Osteocyte (in vitro differentiated cells): Measurements from ENCODE around the gene CCDC102B. TPM values are rescaled to one million over a fixed set of nuclear protein-coding genes. Genes with fewer than 3 reads are reported as not detected.

Experiments used
- DNase-seq: peaks from one replicate; pipeline ENCODE4 v3.0.0; 2021; ENCODE audit warnings: mixed read lengths; ENCODE audit not compliant: unreplicated experiment; ENCODE audit errors: extremely low spot score
- H3K27ac Mint-ChIP-seq: one replicate; pipeline ENCODE4 v1.8.0; 2021; ENCODE audit warnings: mild to moderate bottlenecking, mixed read lengths; ENCODE audit not compliant: unreplicated experiment
- H3K27me3 Mint-ChIP-seq: one replicate; pipeline ENCODE4 v1.8.0; 2021; ENCODE audit warnings: mixed read lengths; ENCODE audit not compliant: unreplicated experiment
- H3K36me3 Mint-ChIP-seq: one replicate; pipeline ENCODE4 v1.8.0; 2021; ENCODE audit warnings: mixed read lengths; ENCODE audit not compliant: unreplicated experiment
- H3K4me1 Mint-ChIP-seq: one replicate; pipeline ENCODE4 v1.8.0; 2021; ENCODE audit warnings: mixed read lengths; ENCODE audit not compliant: unreplicated experiment
- H3K4me3 Mint-ChIP-seq: one replicate; pipeline ENCODE4 v1.8.0; 2021; ENCODE audit warnings: mild to moderate bottlenecking, moderate library complexity, mixed read lengths; ENCODE audit not compliant: unreplicated experiment
- H3K9me3 Mint-ChIP-seq: one replicate; pipeline ENCODE4 v1.8.0; 2021; ENCODE audit warnings: mixed read lengths; ENCODE audit not compliant: unreplicated experiment
- total RNA-seq: library from RNA; stranded (reverse); gene quantifications from 2 replicates; pipeline ENCODE4 v1.2.1, GENCODE V29; 2021
- TF ChIP-seq, protein P1 (sequence below): fragments of 200-600 bp; sonication (generic); IDR thresholded peaks from 2 replicates; pipeline ENCODE4 v1.5.0; 2021; ENCODE audit warnings: antibody characterized with exemption, mild to moderate bottlenecking, moderate library complexity

Gene CCDC102B
- total RNA-seq, 1 donor from 2014 or later, result 18.9 TPM

DNA sequence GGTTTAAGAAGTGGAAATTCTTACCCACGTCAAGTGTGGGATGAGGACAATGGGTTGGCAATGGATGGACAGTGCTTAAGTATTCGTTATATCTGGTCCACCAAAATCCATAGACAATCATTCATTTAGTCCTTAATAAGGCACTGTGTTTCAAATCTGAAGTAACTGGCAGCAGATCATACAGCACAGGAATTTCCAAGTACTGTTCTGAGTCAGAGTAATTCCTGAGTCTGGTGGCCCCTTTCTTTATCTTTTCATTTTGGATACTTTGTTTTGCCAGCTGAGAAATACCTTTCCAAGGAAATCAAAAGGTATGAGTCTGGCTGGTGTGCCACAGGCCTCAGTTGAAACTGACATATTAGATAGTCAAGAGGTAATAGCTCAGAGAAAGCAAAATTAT is 31.4 kb upstream of the CCDC102B start:
- peaks cover 17% of the 10 kb centered on the region for H3K4me1 Mint-ChIP-seq
- no peak for DNase-seq
- peaks cover 26% of the 10 kb centered on the region for H3K9me3 Mint-ChIP-seq
- peaks cover 3% of the 10 kb centered on the region for H3K36me3 Mint-ChIP-seq
- TF ChIP-seq, protein P1, sequence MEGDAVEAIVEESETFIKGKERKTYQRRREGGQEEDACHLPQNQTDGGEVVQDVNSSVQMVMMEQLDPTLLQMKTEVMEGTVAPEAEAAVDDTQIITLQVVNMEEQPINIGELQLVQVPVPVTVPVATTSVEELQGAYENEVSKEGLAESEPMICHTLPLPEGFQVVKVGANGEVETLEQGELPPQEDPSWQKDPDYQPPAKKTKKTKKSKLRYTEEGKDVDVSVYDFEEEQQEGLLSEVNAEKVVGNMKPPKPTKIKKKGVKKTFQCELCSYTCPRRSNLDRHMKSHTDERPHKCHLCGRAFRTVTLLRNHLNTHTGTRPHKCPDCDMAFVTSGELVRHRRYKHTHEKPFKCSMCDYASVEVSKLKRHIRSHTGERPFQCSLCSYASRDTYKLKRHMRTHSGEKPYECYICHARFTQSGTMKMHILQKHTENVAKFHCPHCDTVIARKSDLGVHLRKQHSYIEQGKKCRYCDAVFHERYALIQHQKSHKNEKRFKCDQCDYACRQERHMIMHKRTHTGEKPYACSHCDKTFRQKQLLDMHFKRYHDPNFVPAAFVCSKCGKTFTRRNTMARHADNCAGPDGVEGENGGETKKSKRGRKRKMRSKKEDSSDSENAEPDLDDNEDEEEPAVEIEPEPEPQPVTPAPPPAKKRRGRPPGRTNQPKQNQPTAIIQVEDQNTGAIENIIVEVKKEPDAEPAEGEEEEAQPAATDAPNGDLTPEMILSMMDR, result no peak
- H3K27ac Mint-ChIP-seq, result no peak overlapping the region
- no peaks in the 10 kb centered on the region for H3K27me3 Mint-ChIP-seq
- no peak overlapping the region for H3K4me3 Mint-ChIP-seq

DNA sequence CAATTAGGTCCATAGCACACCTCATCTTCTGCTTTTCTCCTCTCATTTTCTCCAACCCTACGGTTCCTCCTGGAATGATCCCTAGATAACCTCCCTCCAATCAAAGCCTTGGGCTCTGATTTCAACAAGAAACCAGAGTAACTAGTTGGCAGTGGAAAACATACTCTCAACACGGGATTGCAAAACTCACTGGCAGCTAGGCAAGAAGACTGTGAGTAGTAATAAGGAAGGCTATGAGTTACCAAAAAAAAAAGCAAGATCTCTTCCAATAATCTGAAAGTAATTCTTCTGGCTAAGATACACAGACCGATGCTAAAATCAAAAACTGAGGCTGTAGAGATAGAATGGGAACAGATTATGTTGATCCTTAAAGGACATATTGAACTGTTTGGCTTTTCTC is 28.4 kb upstream of the CCDC102B start:
- Mint-ChIP-seq H3K9me3 (peaks cover 11% of the 10 kb centered on the region), H3K27ac (no peak overlapping the region), H3K27me3 (no peaks in the 10 kb centered on the region), H3K36me3 (no peaks in the 10 kb centered on the region), H3K4me1 (peaks cover 20% of the 10 kb centered on the region), H3K4me3 (no peak overlapping the region)
- DNase-seq, result no peak
- TF ChIP-seq, protein P1, result no peak

DNA sequence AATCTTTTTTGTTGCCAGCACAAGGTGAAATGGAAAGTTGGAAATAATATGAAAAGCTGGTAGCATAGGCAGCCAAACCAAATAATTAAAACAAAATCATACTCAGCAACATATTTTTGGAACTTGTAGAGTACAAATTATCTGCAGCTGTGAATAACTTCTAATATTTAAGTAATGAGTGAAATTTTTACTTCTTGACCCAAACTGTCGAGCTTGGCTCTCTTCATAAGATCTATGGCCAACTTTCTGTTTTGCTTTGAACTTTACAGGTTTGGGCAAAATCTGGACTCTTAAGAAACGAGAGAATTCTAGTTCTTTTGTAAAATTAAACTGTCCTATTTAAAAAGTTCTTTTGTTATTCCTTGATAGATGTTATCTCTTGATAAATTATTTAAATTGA is 25.6 kb upstream of the CCDC102B start:
- H3K27ac Mint-ChIP-seq, result no peak overlapping the region
- no peak for DNase-seq
- no peak overlapping the region for H3K4me3 Mint-ChIP-seq
- no peaks in the 10 kb centered on the region for H3K27me3 Mint-ChIP-seq
- TF ChIP-seq, protein P1, result no peak
- peaks cover 11% of the 10 kb centered on the region for H3K9me3 Mint-ChIP-seq
- no peaks in the 10 kb centered on the region for H3K36me3 Mint-ChIP-seq
- peaks cover 15% of the 10 kb centered on the region for H3K4me1 Mint-ChIP-seq

GRCh38 chr18:68778280-68778886 is 19.5 kb upstream of the CCDC102B start:
- H3K36me3 Mint-ChIP-seq, result no peaks in the 10 kb centered on the region
- H3K27me3 Mint-ChIP-seq, result no peaks in the 10 kb centered on the region
- H3K9me3 Mint-ChIP-seq, result no peaks in the 10 kb centered on the region
- H3K4me3 Mint-ChIP-seq, result no peak overlapping the region
- no peak for DNase-seq
- TF ChIP-seq, protein P1, result no peak
- peaks cover 11% of the 10 kb centered on the region for H3K4me1 Mint-ChIP-seq
- no peak overlapping the region for H3K27ac Mint-ChIP-seq

GRCh38 chr18:68779169-68779568 is 18.7 kb upstream of the CCDC102B start:
- H3K4me1 Mint-ChIP-seq, result peaks cover 11% of the 10 kb centered on the region
- no peak for DNase-seq

More at GRCh38 chr18:68779169-68779568, 18.7 kb upstream of the CCDC102B start:
- Mint-ChIP-seq H3K27ac (no peak overlapping the region), H3K36me3 (no peaks in the 10 kb centered on the region), H3K9me3 (no peaks in the 10 kb centered on the region), H3K4me3 (no peak overlapping the region), H3K27me3 (no peaks in the 10 kb centered on the region)
- TF ChIP-seq, protein P1, result no peak
